ENCODE measurements around the gene ANKRD24.

The ANKRD24 gene

GRCh38 chr19:4198467-4199126 lies 16.1 kb downstream of the ANKRD24 start:
- CTCF ChIA-PET, result interaction anchor here (1.0 to 1.1 kb wide), 2 partner anchors 8 to 11 kb away, joined by 3 read pairs; no protein-coding TSS in a partner anchor
- no peak overlapping the region for H3K27ac ChIP-seq (ENCODE audit: extremely low read depth, low read depth, low read length)
- H3K4me3 ChIP-seq (ENCODE audit: low read depth, low read length), result no peak overlapping the region

More at GRCh38 chr19:4198467-4199126, 16.1 kb downstream of the ANKRD24 start:
- no peak for TF ChIP-seq ZNF416 (tag by site-specific recombination; IDR thresholded peaks at IDR 0.05)
- TF ChIP-seq ZNF596 (tag by site-specific recombination; IDR thresholded peaks at IDR 0.05), result no peak
- no peak for TF ChIP-seq REPIN1 (tag by site-specific recombination; IDR thresholded peaks at IDR 0.05; ENCODE audit: low read depth)
- no peak for TF ChIP-seq ZNF623 (tag by site-specific recombination; IDR thresholded peaks at IDR 0.05)
- no peak for TF ChIP-seq ZNF701 (tag by site-specific recombination; IDR thresholded peaks at IDR 0.05)
- TF ChIP-seq ZNF175 (tag by site-specific recombination; IDR thresholded peaks at IDR 0.05), result no peak
- TF ChIP-seq ZFP41 (tag by site-specific recombination; IDR thresholded peaks at IDR 0.05; ENCODE audit: borderline replicate concordance), result no peak
- no peak for TF ChIP-seq ZFHX2 (tag by site-specific recombination; conservative IDR thresholded peaks at IDR 0.05)
- TF ChIP-seq PATZ1 (tag by site-specific recombination; IDR thresholded peaks at IDR 0.05), result 0 out of 2 replicates have a peak, but pooled peaks have one; percentile 19
- peak; percentile 62 for TF ChIP-seq ZNF398 (tag by site-specific recombination; IDR thresholded peaks at IDR 0.05)
- no peak for TF ChIP-seq TRIM28 (IDR thresholded peaks at IDR 0.05; ENCODE audit: borderline replicate concordance, low read length)
- no peak for TF ChIP-seq ZNF621 (tag by site-specific recombination; IDR thresholded peaks at IDR 0.05)
- TF ChIP-seq PRDM10 (tag by site-specific recombination; IDR thresholded peaks at IDR 0.05), result peak; percentile 58; the same call in 1 of the 2 replicates
- no peak for TF ChIP-seq ZNF626 (tag by site-specific recombination; IDR thresholded peaks at IDR 0.05)
- no peak for TF ChIP-seq BCL6B (tag by site-specific recombination; IDR thresholded peaks at IDR 0.05)
- no peak for TF ChIP-seq YY2 (tag by site-specific recombination; IDR thresholded peaks at IDR 0.05)
- no peaks in the 10 kb centered on the region for H3K4me1 ChIP-seq (ENCODE audit: control insufficient read depth, insufficient read depth, low read length)
- H3K36me3 ChIP-seq (ENCODE audit: control insufficient read depth in 2 of 2, insufficient read depth in 1 of 2, low read length in 2 of 2), result no peaks in the 10 kb centered on the region
- POLR2A ChIA-PET, result no interaction called here
- H3K9me3 ChIP-seq (ENCODE audit: control insufficient read depth, insufficient read depth, low read depth, low read length), result no peaks in the 10 kb centered on the region
